ENCODE results near the gene SLC1A7.

DNA sequence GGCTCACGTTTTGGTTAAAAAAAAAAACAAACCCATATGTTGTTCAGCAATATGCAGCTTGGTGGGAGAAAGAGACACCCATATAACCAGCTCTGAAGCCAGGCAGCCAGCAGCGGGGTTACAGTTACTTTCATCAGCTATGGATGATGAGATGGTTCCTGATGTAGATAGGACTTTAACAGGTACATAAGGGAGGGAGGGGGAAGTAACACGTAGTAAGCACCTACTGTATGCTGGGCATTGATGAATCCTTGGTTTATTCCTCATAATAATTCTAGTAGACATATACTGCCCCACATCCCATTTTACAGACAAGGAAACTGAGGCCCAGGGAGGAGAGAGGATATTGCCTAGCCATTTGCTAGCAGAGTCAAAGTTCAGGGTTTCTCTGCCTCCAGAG is 2.0 kb downstream of the SLC1A7 start:
- no peak for TF ChIP-seq CTCF (conservative IDR thresholded peaks at IDR 0.05; ENCODE audit: low read depth in 2 of 2)
- no peak for TF ChIP-seq CREB1 (CRISPR knock-in tag; IDR thresholded peaks at IDR 0.05; ENCODE audit: low read depth)
- TF ChIP-seq EZH2phosphoT487 (IDR thresholded peaks at IDR 0.05; ENCODE audit: unreplicated experiment) = no peak
- TF ChIP-seq POLR2AphosphoS5 (IDR thresholded peaks at IDR 0.05; ENCODE audit: low read depth) = no peak
- TF ChIP-seq, protein P1, sequence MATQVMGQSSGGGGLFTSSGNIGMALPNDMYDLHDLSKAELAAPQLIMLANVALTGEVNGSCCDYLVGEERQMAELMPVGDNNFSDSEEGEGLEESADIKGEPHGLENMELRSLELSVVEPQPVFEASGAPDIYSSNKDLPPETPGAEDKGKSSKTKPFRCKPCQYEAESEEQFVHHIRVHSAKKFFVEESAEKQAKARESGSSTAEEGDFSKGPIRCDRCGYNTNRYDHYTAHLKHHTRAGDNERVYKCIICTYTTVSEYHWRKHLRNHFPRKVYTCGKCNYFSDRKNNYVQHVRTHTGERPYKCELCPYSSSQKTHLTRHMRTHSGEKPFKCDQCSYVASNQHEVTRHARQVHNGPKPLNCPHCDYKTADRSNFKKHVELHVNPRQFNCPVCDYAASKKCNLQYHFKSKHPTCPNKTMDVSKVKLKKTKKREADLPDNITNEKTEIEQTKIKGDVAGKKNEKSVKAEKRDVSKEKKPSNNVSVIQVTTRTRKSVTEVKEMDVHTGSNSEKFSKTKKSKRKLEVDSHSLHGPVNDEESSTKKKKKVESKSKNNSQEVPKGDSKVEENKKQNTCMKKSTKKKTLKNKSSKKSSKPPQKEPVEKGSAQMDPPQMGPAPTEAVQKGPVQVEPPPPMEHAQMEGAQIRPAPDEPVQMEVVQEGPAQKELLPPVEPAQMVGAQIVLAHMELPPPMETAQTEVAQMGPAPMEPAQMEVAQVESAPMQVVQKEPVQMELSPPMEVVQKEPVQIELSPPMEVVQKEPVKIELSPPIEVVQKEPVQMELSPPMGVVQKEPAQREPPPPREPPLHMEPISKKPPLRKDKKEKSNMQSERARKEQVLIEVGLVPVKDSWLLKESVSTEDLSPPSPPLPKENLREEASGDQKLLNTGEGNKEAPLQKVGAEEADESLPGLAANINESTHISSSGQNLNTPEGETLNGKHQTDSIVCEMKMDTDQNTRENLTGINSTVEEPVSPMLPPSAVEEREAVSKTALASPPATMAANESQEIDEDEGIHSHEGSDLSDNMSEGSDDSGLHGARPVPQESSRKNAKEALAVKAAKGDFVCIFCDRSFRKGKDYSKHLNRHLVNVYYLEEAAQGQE (IDR thresholded peaks at IDR 0.05; ENCODE audit: unreplicated experiment) = no peak
- no peak for TF ChIP-seq JUNB (IDR thresholded peaks at IDR 0.05; ENCODE audit: unreplicated experiment)
- no peak for TF ChIP-seq EZH2 (IDR thresholded peaks at IDR 0.05; ENCODE audit: low read depth, unreplicated experiment)
- TF ChIP-seq ETS1 (IDR thresholded peaks at IDR 0.05) = no peak
